Measurements from ENCODE around the gene ATP8B1. TPM values are rescaled to one million over a fixed set of nuclear protein-coding genes. Genes with fewer than 3 reads are reported as not detected.

ATP8B1 gene
- total and polyA plus RNA-seq, 2 of the 8 experiments (the other 6 are each of a cell fraction or from before 2014, with no cell fraction given): 1.1 to 4.6 TPM

- TF ChIP-seq, protein P1, sequence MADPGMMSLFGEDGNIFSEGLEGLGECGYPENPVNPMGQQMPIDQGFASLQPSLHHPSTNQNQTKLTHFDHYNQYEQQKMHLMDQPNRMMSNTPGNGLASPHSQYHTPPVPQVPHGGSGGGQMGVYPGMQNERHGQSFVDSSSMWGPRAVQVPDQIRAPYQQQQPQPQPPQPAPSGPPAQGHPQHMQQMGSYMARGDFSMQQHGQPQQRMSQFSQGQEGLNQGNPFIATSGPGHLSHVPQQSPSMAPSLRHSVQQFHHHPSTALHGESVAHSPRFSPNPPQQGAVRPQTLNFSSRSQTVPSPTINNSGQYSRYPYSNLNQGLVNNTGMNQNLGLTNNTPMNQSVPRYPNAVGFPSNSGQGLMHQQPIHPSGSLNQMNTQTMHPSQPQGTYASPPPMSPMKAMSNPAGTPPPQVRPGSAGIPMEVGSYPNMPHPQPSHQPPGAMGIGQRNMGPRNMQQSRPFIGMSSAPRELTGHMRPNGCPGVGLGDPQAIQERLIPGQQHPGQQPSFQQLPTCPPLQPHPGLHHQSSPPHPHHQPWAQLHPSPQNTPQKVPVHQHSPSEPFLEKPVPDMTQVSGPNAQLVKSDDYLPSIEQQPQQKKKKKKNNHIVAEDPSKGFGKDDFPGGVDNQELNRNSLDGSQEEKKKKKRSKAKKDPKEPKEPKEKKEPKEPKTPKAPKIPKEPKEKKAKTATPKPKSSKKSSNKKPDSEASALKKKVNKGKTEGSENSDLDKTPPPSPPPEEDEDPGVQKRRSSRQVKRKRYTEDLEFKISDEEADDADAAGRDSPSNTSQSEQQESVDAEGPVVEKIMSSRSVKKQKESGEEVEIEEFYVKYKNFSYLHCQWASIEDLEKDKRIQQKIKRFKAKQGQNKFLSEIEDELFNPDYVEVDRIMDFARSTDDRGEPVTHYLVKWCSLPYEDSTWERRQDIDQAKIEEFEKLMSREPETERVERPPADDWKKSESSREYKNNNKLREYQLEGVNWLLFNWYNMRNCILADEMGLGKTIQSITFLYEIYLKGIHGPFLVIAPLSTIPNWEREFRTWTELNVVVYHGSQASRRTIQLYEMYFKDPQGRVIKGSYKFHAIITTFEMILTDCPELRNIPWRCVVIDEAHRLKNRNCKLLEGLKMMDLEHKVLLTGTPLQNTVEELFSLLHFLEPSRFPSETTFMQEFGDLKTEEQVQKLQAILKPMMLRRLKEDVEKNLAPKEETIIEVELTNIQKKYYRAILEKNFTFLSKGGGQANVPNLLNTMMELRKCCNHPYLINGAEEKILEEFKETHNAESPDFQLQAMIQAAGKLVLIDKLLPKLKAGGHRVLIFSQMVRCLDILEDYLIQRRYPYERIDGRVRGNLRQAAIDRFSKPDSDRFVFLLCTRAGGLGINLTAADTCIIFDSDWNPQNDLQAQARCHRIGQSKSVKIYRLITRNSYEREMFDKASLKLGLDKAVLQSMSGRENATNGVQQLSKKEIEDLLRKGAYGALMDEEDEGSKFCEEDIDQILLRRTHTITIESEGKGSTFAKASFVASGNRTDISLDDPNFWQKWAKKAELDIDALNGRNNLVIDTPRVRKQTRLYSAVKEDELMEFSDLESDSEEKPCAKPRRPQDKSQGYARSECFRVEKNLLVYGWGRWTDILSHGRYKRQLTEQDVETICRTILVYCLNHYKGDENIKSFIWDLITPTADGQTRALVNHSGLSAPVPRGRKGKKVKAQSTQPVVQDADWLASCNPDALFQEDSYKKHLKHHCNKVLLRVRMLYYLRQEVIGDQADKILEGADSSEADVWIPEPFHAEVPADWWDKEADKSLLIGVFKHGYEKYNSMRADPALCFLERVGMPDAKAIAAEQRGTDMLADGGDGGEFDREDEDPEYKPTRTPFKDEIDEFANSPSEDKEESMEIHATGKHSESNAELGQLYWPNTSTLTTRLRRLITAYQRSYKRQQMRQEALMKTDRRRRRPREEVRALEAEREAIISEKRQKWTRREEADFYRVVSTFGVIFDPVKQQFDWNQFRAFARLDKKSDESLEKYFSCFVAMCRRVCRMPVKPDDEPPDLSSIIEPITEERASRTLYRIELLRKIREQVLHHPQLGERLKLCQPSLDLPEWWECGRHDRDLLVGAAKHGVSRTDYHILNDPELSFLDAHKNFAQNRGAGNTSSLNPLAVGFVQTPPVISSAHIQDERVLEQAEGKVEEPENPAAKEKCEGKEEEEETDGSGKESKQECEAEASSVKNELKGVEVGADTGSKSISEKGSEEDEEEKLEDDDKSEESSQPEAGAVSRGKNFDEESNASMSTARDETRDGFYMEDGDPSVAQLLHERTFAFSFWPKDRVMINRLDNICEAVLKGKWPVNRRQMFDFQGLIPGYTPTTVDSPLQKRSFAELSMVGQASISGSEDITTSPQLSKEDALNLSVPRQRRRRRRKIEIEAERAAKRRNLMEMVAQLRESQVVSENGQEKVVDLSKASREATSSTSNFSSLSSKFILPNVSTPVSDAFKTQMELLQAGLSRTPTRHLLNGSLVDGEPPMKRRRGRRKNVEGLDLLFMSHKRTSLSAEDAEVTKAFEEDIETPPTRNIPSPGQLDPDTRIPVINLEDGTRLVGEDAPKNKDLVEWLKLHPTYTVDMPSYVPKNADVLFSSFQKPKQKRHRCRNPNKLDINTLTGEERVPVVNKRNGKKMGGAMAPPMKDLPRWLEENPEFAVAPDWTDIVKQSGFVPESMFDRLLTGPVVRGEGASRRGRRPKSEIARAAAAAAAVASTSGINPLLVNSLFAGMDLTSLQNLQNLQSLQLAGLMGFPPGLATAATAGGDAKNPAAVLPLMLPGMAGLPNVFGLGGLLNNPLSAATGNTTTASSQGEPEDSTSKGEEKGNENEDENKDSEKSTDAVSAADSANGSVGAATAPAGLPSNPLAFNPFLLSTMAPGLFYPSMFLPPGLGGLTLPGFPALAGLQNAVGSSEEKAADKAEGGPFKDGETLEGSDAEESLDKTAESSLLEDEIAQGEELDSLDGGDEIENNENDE (IDR thresholded peaks at IDR 0.05; ENCODE audit: insufficient replicate concordance, low read length): no peak
These were observed 8.0 kb downstream of the ATP8B1 start (continued) for GRCh38 chr18:57794951-57795728.

All from H1 (cell line).